ENCODE data around the gene ASPHD1.
"Not testable (repeated sequence)": the region's sequence is repeated elsewhere in the genome, so short reads cannot be mapped to it uniquely, and the experiment has no call there.

ASPHD1 gene

GRCh38 chr16:29906520-29907244 is 6.4 kb downstream of the ASPHD1 start:
- no peak for DNase-seq (ENCODE audit: low read depth in 1 of 2, low spot score in 1 of 2)

DNA sequence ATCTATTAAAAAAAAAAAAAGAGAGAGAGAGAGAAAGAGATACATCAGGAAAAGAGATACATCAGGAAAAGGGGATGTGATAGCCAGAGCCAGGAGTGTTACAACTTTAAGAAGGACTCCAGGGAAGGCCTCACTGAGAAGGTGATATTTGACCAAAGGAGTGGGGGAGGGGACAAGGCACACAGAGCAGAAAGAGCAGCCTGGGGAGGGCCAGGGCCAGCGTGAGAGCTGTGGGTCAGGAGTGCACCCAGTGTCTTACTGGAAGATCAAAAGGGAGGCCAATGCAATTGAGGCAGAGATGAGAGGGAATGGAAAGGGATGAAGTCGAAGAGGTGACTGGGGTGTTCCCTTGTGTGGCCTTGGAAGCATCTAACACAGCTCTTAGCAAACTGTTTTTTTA is 7.7 kb downstream of the ASPHD1 start:
- no peak for DNase-seq (ENCODE audit: low read depth in 1 of 2, low spot score in 1 of 2)

DNA sequence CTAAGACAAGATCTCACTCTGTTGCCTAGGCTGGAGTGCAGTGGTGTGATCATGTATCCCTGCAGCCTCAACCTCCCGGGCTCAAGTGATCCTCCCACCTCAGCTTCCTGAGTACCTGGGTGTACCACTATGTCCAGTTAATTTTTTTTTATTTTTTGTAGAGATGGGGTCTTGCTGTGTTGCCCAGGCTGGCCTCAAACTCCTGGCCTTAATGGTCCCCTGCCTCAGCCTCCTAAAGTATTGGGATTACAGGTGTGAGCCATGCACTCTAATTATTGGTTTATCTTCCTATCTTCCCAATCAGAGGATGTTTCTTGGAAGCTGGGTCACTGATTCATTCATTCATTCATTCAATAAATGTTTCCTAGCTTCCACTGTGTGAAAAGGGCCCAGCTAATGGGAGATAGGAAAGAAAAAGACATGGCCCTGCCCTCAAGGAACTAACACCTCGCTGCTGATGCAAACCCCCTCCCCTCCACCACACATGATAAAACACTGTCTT is 8.5 kb downstream of the ASPHD1 start:
- DNase-seq (ENCODE audit: low read depth in 1 of 2, low spot score in 1 of 2): no peak

GRCh38 chr16:29909391-29909790 is 9.1 kb downstream of the ASPHD1 start:
- DNase-seq (ENCODE audit: low read depth in 1 of 2, low spot score in 1 of 2): no peak

GRCh38 chr16:29909851-29910250 is 9.6 kb downstream of the ASPHD1 start:
- DNase-seq (ENCODE audit: low read depth in 1 of 2, low spot score in 1 of 2): not testable (repeated sequence)

GRCh38 chr16:29910819-29911675 is 10.8 kb downstream of the ASPHD1 start:
- no peak for DNase-seq (ENCODE audit: low read depth in 1 of 2, low spot score in 1 of 2)

GRCh38 chr16:29911676-29912010 is 11.4 kb downstream of the ASPHD1 start:
- no peak for DNase-seq (ENCODE audit: low read depth in 1 of 2, low spot score in 1 of 2)

GRCh38 chr16:29912087-29912486 is 11.8 kb downstream of the ASPHD1 start:
- no peak for DNase-seq (ENCODE audit: low read depth in 1 of 2, low spot score in 1 of 2)

- DNase-seq (ENCODE audit: low read depth in 1 of 2, low spot score in 1 of 2): no peak
Observed at GRCh38 chr16:29913514-29913913, 13.2 kb downstream of the ASPHD1 start.

DNA sequence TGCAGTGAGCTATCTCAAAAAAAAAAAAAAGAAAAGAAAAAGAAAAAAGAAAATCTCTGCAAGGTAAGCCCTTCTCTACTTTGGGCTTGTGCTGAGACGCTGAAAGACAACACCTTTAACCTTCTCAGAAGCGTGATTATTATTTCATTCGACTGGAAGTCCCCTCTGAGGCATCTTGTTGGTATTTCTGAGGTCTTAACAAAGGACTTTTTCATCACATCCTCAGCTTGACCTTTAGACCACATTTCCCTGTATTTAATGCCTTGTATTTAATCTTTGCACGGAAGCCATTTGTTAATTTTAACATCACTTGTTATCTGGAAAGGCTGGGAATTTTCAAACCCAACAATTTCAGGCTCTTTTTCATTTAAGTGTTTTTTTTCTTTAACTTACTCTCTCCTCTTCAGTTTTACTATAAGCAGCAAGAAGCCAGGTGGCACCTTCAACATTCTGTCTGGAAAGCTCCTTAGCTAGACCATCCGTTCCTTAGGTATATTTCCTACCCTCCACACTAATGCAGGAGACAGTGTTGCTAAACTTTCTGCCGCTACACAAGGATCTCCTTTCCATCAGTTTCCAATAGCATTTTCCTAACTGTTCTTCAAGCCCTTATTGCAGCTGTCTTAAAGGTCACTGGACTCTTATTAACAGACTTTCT is 15.4 kb downstream of the ASPHD1 start:
- no peak for DNase-seq (ENCODE audit: low read depth in 1 of 2, low spot score in 1 of 2)

DNA sequence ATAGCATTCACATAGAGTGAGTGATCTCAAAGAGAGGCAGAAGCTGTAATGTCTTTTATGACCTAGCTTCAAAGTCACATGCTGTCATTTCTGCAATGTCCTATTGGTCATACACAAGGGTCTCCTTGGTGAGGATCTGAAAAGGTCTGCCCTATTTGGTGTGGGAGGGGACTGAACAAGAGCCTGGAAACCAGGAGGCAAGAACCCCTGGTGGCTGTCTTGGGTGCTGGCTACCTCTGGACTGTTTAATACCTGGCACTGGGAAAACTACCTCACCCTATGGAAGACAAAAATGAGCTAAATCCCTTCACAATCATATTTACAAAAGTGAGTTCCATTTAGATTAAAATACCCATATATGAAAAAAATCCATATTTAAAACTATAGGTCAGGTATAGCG is 16.7 kb downstream of the ASPHD1 start:
- DNase-seq (ENCODE audit: low read depth in 1 of 2, low spot score in 1 of 2): no peak

DNA sequence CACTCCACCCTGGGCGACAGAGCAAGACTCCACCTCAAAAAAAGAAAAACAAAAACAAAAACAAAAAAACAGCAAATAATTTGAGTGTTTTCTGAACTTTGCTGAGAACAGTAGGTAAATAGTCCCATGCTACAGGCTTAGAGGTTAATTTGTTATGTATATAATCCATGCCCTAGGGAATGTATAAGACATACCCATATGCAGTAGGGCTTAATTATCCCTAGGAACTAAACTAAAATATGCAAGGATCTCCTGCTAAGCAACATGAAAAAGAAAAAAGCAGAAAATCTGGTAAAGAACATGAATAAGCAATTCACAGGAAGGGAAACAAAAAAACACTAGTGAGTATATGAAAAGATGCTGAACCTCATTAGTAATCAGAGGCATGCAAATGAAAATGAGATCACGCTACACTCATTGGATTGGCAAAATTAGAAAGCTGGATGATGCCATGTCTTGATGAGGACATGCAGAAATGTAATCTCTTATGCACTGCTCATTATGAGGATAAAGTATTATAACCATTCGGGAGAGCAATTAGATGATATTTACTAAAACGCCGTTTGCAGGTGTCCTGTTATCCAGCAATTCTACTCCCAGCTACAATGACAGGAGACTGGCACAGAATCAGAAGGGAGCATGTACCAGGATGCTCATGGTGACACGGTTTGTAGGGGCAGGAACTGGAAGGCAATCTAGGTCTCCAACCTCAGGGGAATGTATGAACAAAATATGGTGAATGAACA is 20.2 kb downstream of the ASPHD1 start:
- no peak for DNase-seq (ENCODE audit: low read depth in 1 of 2, low spot score in 1 of 2)

GRCh38 chr16:29921034-29921385 is 20.7 kb downstream of the ASPHD1 start:
- DNase-seq (ENCODE audit: low read depth in 1 of 2, low spot score in 1 of 2): no peak

DNA sequence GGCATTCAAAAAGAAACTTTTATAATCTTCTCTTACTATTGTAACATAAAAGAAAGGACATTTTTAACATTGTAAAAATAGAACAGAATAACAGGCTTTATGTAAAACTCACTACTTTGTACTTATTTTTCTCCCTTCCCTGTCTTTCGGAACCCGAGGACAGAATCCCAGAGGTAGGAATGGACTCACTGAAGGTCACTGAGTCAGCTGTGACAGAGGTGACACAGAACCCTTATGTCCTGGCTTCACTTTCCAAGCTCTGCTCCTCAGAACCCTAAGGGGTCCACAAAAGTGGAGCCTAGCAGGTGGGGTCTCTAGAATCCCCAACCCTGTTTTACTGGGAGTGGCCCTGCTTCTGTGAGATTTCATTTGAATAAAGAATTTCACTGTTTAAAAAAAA is 22.0 kb downstream of the ASPHD1 start:
- no peak for DNase-seq (ENCODE audit: low read depth in 1 of 2, low spot score in 1 of 2)

- DNase-seq (ENCODE audit: low read depth in 1 of 2, low spot score in 1 of 2): no peak
Observed at GRCh38 chr16:29922986-29923501, 22.8 kb downstream of the ASPHD1 start.

- no peak for DNase-seq (ENCODE audit: low read depth in 1 of 2, low spot score in 1 of 2)
Observed at GRCh38 chr16:29925105-29925756, 24.9 kb downstream of the ASPHD1 start.

DNA sequence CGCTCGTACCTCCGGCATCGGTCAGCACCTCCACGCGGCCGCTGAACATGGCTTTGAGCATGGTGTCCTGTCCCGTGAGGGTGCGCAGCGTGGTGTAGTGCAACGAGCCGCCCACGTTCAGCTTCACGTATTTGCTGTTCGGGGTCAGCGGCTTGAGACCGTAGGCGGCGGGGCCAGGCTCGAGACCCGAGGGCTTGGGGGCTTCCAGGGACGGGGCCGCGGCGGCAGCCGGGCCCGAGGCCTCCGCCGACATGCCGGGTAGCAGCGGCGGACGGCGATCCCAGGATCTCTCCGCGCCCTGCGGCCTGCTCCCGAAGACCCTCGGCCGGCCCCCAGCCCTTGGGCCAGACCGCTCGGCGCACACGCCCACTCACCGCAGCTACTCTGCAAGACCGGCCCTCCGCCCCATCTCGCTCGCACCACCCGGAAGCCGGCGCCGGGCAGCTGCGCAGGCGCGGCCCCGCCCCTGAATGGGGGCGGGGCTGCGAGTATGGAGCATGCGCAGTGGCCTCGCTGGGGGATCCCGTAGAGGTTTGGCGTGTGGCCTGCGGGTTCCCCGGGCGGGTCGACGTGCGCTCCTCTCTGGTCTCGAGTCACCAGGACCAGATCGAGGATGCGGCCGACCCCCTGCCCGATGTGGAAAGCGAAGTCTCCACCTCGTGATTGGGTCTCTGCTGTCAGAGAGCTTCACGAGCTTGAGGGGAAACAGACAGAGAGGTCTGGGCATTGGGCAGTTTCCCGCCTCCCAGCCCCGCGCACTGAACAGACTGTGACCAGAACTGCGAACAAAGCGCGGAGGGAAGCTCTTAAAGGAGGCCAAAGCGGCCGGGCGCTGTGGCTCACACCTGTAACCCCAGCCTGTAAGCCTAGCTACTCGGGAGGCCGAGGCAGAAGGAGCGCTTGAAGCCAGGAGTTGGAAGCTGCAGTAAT is 25.8 kb downstream of the ASPHD1 start, which contains the start of gene KCTD13:
KCTD13 (minus strand) TSS at position 446 of the 930 bp plus-strand sequence; CDS start at position 253, 193 bp downstream.
- peak; percentile 75 to 90 for DNase-seq (ENCODE audit: low read depth in 1 of 2, low spot score in 1 of 2)

DNA sequence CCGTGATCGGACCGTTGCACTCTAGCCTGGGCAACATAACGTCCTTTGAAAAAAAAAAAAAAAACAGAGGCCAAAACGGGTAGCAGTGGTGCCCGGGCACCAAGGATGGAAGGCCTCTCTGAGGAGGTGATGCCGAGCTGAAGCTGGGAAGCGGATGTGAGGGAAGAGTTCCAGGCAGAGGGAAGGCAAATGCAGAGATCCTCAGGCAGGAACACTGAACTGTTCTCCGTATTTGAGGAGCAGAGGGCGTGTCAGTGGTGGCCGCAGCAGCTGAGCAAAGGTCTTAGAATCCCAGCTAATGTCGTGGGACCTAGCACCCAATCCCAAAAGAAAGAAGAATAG is 26.4 kb downstream of the ASPHD1 start:
- DNase-seq (ENCODE audit: low read depth in 1 of 2, low spot score in 1 of 2): no peak

Measured in activated T-helper 1 cell treated with anti-CD3 and anti-CD28 coated beads, Interleukin-2, amount 50 U/mL, for 16 hours (primary cell).